Pericardium fibroblast (primary cell): ENCODE data around the gene PTPN23. TPM values are rescaled to one million over a fixed set of nuclear protein-coding genes. Genes with fewer than 3 reads are reported as not detected.

Experiments used
- total RNA-seq: library from RNA; depleted of rRNA; stranded (reverse); fragments of >200 nt; gene quantifications from 2 replicates; pipeline ENCODE4 v1.2.3, GENCODE V29; 2015

The PTPN23 gene, protein sequence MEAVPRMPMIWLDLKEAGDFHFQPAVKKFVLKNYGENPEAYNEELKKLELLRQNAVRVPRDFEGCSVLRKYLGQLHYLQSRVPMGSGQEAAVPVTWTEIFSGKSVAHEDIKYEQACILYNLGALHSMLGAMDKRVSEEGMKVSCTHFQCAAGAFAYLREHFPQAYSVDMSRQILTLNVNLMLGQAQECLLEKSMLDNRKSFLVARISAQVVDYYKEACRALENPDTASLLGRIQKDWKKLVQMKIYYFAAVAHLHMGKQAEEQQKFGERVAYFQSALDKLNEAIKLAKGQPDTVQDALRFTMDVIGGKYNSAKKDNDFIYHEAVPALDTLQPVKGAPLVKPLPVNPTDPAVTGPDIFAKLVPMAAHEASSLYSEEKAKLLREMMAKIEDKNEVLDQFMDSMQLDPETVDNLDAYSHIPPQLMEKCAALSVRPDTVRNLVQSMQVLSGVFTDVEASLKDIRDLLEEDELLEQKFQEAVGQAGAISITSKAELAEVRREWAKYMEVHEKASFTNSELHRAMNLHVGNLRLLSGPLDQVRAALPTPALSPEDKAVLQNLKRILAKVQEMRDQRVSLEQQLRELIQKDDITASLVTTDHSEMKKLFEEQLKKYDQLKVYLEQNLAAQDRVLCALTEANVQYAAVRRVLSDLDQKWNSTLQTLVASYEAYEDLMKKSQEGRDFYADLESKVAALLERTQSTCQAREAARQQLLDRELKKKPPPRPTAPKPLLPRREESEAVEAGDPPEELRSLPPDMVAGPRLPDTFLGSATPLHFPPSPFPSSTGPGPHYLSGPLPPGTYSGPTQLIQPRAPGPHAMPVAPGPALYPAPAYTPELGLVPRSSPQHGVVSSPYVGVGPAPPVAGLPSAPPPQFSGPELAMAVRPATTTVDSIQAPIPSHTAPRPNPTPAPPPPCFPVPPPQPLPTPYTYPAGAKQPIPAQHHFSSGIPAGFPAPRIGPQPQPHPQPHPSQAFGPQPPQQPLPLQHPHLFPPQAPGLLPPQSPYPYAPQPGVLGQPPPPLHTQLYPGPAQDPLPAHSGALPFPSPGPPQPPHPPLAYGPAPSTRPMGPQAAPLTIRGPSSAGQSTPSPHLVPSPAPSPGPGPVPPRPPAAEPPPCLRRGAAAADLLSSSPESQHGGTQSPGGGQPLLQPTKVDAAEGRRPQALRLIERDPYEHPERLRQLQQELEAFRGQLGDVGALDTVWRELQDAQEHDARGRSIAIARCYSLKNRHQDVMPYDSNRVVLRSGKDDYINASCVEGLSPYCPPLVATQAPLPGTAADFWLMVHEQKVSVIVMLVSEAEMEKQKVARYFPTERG (N-terminal part only)
- 14.6 and 19.0 TPM in 2 replicates for total RNA-seq

GRCh38 chr3:47380601-47381316, at the start of gene PTPN23:
TSS of gene PTPN23 (plus strand) at chr3:47381021. CDS start at chr3:47381097, 76 bp downstream.

Other genes with a start within 250 kb of the PTPN23 start
- gene SETD2, start 216.9 kb upstream of the PTPN23 start, total RNA-seq: 21.0 and 23.8 TPM in 2 replicates
- gene KIF9, start 98.2 kb upstream of the PTPN23 start, total RNA-seq: 3.6 and 6.0 TPM in 2 replicates
- 20.2 and 29.1 TPM in 2 replicates for gene KLHL18, start 98.1 kb upstream of the PTPN23 start, total RNA-seq
- 64.5 and 67.1 TPM in 2 replicates for gene SCAP, start 94.9 kb downstream of the PTPN23 start, total RNA-seq
- gene ELP6, start 132.7 kb downstream of the PTPN23 start, total RNA-seq: 21.0 and 26.3 TPM in 2 replicates
- gene CSPG5, start 197.8 kb downstream of the PTPN23 start, total RNA-seq: 0.70 TPM in 1 of 2 replicates, not detected in the other